Measurements from ENCODE around the gene SAC3D1. TPM values are rescaled to one million over a fixed set of nuclear protein-coding genes. Genes with fewer than 3 reads are reported as not detected.

The SAC3D1 gene
- total and polyA plus RNA-seq, 2 of the 4 experiments (the other 2 are of a cell fraction): 2.9 to 13.2 TPM

DNA sequence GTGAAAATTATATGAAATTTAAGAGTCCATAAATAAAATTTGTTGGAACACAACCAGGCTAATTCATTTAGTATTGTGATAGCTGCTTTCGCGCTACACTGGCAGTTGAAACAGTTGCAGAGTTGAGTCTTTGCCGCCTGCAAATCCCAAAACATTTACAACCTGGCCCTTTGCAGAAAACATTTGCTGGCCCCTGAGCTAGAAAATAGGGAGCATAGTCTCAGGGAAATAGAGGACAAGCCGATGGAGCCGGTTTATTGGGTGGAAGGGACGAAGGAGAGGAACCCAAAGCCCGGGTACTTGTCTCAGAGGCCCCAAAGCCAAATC lies 527 bp upstream of the SAC3D1 start:
- Histone ChIP-seq H3K4me2 (ENCODE audit: low read depth, low read length) (peak overlapping the region; percentile 54; the same call in 1 of the 2 replicates), H3K56ac (ENCODE audit: extremely low read depth, insufficient read depth, low read length) (no peak overlapping the region), H2BK120ac (ENCODE audit: low read depth, low read length) (no peak overlapping the region), H4K91ac (ENCODE audit: insufficient read depth, low read depth, low read length) (0 out of 2 replicates have a peak overlapping the region, but pooled peaks have one; percentile 8), H4K5ac (ENCODE audit: low read depth, low read length) (no peak overlapping the region), H2BK15ac (ENCODE audit: low read depth, low read length) (no peak overlapping the region), H3K27ac (ENCODE audit: insufficient read depth, low read length) (peak overlapping the region; percentile 27; the same call in 1 of the 2 replicates), H3K14ac (replicated peaks; ENCODE audit: low read depth, low read length) (0 out of 2 replicates have a peak overlapping the region, but pooled peaks have one; percentile 24), H3K36me3 (ENCODE audit: control insufficient read depth, insufficient read depth, low read length) (peaks cover 20% of the 10 kb centered on the region), H3K79me1 (ENCODE audit: low read depth in 1 of 2, low read length in 2 of 2) (peaks cover 17 to 37% of the 10 kb centered on the region in 2 experiments), H3K4me1 (ENCODE audit: control insufficient read depth, insufficient read depth, low read length) (no peaks in the 10 kb centered on the region), H2AFZ (replicated peaks; ENCODE audit: low read length, poor library complexity) (peak overlapping the region; percentile 93), H3K4ac (ENCODE audit: low read depth, low read length) (no peak overlapping the region), H3K18ac (ENCODE audit: low read depth, low read length) (no peak overlapping the region), H2AK5ac (ENCODE audit: low read depth, low read length) (no peak overlapping the region; the same call in 1 of the 2 replicates), H4K8ac (ENCODE audit: low read depth in 2 of 2, low read length in 2 of 2) (peak overlapping the region; percentile 8 to 64; a peak in 2 of 4 replicates), H3K27me3 (ENCODE audit: control insufficient read depth, insufficient read depth, low read length) (no peaks in the 10 kb centered on the region), H4K20me1 (ENCODE audit: insufficient read depth, low read length) (peaks cover 5% of the 10 kb centered on the region; the same call in 1 of the 2 replicates), H3K23ac (ENCODE audit: low read depth, low read length) (no peak overlapping the region), H2AK9ac (replicated peaks; ENCODE audit: low read depth, low read length, poor library complexity) (no peak overlapping the region), H2BK5ac (ENCODE audit: low read depth, low read length, poor library complexity, severe bottlenecking) (no peak overlapping the region), H3K9me3 (ENCODE audit: control insufficient read depth, insufficient read depth, low read length) (no peaks in the 10 kb centered on the region), H3K9me1 (ENCODE audit: insufficient read depth, low read length) (peaks cover 9% of the 10 kb centered on the region; the same call in 1 of the 2 replicates), H3K9ac (ENCODE audit: low read depth, low read length) (peak overlapping the region; percentile 58), H3K4me3 (ENCODE audit: insufficient read depth, low read depth, low read length) (peak overlapping the region; percentile 94), H2BK20ac (ENCODE audit: low read depth, low read length) (no peak overlapping the region)
- in situ Hi-C loops (cut with MboI; ENCODE audit: low sequenced_read_pairs) (no loop called here), intact Hi-C loops (cut with micrococcal nuclease) (loop anchor here (2.0 kb wide), 1 partner anchor 44 kb away; the partner anchor contains the start of genes CDCA5 and ZFPL1), dilution Hi-C loops (cut with HindIII; ENCODE audit: low sequenced_read_pairs, unreplicated experiment) (no loop called here)
- WGBS, 2 experiments (ENCODE audit: extremely low coverage in 2 of 2, insufficient read length in 1 of 2): 0% methylated on average over 1 of the region's 7 CpGs; no CpG with 5 or more reads in 1 of the 2 experiments
- DNase-seq (no peak), ATAC-seq (ENCODE audit: low read depth) (no peak)
- ChIA-PET POLR2A (ENCODE audit: unreplicated experiment) (interaction anchor here (0.6 kb wide), 1 partner anchor 12 kb away, joined by 3 read pairs; no protein-coding TSS in a partner anchor), CTCF (interaction anchor here (1.0 to 1.4 kb wide), 2 partner anchors 18 to 72 kb away, joined by 3 read pairs; partner anchors contain the start of gene NAALADL1)
- TF ChIP-seq MXI1 (IDR thresholded peaks at IDR 0.05; ENCODE audit: borderline replicate concordance, low read depth, low read length) (0 out of 2 replicates have a peak, but pooled peaks have one; percentile 31), ELK1 (IDR thresholded peaks at IDR 0.05; ENCODE audit: borderline replicate concordance, low read depth, low read length) (no peak)
- no TSS peak for BruUV-seq (replicated peaks)
